GM12801 (cell line): ENCODE measurements around the gene ELF5.

Source experiments
- TF ChIP-seq, protein P1 (sequence below): IDR thresholded peaks from one replicate; pipeline ENCODE4 v1.5.1; 2011; ENCODE audit warnings: control low read depth; ENCODE audit not compliant: insufficient read length; ENCODE audit errors: extremely low read depth

Gene ELF5

DNA sequence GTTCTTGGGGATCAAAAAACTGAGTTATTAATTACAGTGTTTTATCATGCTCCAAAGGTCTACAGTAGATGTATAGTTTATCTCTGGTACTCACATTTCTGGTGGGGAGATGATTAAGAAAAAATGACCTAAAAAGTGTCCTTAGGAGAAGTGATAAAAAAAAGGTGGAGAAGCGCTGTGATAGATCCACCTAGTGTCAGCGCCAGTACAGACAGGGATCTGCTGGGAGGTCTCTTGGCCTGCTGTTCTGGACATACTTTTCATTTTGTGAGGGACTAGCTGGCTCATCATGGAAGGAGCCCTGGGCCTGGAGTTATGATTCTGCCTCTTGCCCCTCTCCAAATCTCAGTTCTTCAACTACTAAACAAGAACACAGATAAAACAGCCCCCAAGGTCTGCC lies 2.9 kb downstream of the ELF5 start:
- TF ChIP-seq, protein P1, sequence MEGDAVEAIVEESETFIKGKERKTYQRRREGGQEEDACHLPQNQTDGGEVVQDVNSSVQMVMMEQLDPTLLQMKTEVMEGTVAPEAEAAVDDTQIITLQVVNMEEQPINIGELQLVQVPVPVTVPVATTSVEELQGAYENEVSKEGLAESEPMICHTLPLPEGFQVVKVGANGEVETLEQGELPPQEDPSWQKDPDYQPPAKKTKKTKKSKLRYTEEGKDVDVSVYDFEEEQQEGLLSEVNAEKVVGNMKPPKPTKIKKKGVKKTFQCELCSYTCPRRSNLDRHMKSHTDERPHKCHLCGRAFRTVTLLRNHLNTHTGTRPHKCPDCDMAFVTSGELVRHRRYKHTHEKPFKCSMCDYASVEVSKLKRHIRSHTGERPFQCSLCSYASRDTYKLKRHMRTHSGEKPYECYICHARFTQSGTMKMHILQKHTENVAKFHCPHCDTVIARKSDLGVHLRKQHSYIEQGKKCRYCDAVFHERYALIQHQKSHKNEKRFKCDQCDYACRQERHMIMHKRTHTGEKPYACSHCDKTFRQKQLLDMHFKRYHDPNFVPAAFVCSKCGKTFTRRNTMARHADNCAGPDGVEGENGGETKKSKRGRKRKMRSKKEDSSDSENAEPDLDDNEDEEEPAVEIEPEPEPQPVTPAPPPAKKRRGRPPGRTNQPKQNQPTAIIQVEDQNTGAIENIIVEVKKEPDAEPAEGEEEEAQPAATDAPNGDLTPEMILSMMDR: no peak

DNA sequence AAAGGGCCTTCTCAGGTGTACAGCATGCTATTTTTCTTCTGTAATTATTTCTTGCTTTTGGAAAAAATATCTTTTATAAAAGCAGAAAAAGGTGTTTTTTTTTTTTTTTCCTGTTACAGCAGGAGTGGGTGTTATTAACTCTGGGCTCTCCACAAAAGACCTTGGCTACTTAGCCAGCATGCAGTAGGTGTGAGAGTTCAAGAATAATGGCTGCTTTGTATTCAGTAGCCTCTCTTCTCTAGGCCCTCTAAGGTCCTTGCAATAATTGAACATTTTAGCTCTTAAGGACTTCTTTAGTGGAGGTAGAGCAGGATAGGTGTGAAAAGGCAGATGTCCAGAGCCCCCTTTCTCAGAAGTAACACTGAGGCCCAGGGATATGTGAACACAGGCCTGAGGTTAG lies 3.4 kb downstream of the ELF5 start:
- TF ChIP-seq, protein P1: no peak

DNA sequence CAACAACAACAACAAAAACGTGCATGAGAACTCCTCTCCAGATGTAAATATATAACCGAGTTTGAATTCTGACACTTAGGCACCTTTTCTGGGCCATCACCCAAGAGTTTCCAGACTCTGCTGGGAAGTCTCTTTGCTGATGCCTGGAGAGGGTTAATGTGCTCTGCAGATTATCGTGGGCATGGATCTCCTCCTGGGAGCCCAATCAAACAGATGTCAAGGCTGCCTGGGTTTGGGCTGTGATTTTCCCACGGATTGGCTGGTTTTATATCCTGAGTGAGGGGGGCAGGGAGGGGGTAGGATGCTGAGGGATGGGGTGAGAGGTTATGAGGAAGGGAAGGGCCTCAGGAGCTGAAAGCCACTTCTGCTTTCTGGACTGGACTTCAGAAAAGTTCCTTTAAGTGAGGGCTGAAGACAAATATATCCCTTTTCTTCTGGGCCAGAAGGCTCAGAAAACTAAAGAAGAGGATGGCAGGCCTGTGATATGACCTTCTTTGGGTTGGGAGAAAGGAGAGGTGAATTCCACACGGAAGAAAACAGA lies 4.2 kb downstream of the ELF5 start:
- TF ChIP-seq, protein P1: no peak

DNA sequence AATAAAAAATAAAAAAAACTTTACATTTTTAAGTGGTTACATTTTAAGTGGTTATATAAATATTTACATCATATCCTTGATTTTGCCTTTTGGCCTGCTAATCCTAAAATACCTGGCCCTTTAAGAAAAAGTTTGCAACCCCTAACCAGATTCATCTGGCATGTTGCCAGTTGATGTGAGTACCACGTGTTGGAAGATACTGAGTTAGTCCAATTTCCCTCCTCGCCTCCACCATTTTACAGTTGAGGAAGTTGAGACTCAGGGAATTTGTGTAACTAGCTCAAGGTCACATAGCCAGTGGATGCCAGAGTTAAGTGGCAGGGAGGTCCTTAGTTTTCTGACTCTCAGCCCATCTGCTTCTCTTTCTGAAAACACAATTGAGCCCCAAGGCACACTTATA lies 5.1 kb downstream of the ELF5 start:
- TF ChIP-seq, protein P1: no peak

DNA sequence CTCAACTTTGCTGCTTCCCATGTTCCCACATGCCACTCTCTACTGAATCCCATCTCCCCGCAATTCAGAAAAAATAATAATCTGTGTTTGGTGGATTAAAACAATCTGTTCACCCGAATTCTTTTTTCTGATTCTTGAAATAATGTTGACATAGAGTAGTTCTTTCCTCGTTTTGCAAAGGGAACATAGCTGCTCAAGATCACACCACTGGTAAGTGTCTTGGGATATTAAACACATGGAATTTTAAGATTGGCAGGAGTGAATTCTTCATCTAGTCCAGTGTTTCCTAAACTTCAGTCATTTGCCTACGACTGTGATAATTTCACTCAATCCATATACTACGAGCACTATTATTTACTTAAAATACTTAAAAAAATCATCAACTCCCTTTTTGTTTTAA lies 6.0 kb downstream of the ELF5 start:
- TF ChIP-seq, protein P1: no peak

DNA sequence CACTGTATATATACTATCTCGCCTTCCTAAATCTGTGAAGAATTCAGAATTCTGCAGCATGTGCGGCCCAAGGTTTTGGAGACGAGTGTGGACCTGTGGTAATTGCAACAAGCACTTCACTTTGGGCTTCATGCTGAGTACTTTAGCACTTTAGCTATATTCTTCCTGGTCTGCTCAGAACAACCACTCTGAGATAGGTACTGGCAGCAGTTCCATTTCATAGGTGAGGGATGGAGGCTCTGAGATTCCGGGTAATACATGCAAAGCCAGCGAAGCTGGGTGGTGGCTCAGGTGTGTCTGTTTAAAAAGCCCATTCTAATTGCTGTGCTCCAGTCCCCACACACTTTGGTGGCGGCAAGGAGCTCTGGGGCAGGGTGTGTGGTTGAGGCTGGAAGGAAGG lies 6.4 kb downstream of the ELF5 start:
- TF ChIP-seq, protein P1: no peak

DNA sequence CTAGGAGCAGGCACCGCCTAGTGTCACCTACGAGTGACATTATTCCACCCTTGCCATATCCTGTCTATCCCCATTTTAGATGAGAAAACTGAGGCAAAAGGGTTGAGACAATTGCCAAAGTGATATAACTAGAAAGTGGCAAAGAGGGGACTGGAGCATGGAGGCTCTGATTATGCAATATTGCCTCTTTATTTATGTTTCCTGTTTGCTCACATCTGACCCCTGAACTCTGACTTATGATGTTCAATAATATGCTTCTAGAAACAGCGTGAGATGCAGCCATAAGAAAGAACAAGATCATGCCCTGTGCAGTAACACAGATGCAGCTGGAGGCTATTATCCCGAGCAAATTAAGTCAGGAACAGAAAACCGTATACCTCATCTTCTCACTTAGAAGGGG lies 7.7 kb downstream of the ELF5 start:
- TF ChIP-seq, protein P1: no peak

DNA sequence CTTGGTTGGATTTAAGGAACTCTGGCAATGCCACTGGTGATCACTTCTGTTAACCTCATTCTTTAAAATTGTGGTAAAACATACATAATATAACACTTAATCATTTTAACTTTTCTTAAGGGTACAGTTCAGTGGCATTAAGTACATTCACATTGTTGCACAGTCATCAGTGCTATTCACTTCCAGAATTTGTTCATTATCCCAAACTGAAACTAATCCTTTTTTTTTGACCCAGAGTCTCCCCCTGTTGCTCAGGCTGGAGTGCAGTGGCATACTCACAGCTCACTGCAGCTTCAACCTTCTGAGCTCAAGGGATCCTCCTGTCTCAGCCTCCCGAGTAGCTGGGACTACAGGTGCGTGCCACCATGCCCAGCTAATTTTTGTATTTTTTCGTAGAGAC lies 10.6 kb downstream of the ELF5 start:
- TF ChIP-seq, protein P1: no peak
